H9 (cell line): ENCODE data around the gene TCN2. TPM values are rescaled to one million over a fixed set of nuclear protein-coding genes. Genes with fewer than 3 reads are reported as not detected.

Experiments
- DNase-seq: peaks from one replicate; pipeline ENCODE4 v3.0.0-alpha.2; 2017
- H2AFZ ChIP-seq: one replicate; pipeline ENCODE4 v1.6.1; 2013; ENCODE audit warnings: mild to moderate bottlenecking, low read length, control low read depth, moderate library complexity
- H2AK5ac ChIP-seq: 2 replicates; pipeline ENCODE4 v1.6.1; 2013; ENCODE audit warnings: low read length, control low read depth, mixed read lengths; ENCODE audit not compliant: insufficient read length
- H2BK120ac ChIP-seq: one replicate; pipeline ENCODE4 v1.6.1; 2013; ENCODE audit warnings: low read depth, mild to moderate bottlenecking, low read length, control low read depth, inconsistent platforms; ENCODE audit not compliant: poor library complexity, severe bottlenecking
- H2BK12ac ChIP-seq: 2 replicates; pipeline ENCODE4 v1.6.1; 2013; ENCODE audit warnings: low read length, control low read depth, mixed read lengths, low read depth; ENCODE audit not compliant: insufficient read length
- H2BK15ac ChIP-seq: 2 replicates; pipeline ENCODE4 v1.6.1; 2013; ENCODE audit warnings: low read depth, low read length, control low read depth
- H2BK20ac ChIP-seq: one replicate; pipeline ENCODE4 v1.6.1; 2013; ENCODE audit warnings: low read depth, mild to moderate bottlenecking, low read length, control low read depth, inconsistent platforms; ENCODE audit not compliant: poor library complexity, severe bottlenecking
- H2BK5ac ChIP-seq: 2 replicates; pipeline ENCODE4 v1.6.1; 2013; ENCODE audit warnings: low read length, control low read depth, mixed read lengths; ENCODE audit not compliant: insufficient read length
- H3K14ac ChIP-seq: 2 replicates; pipeline ENCODE4 v1.6.1; 2013; ENCODE audit warnings: low read length, control low read depth; ENCODE audit not compliant: insufficient read depth
- H3K18ac ChIP-seq: 2 replicates; pipeline ENCODE4 v1.6.1; 2013; ENCODE audit warnings: low read depth, mild to moderate bottlenecking, mixed read lengths, low read length, control low read depth; ENCODE audit not compliant: insufficient read length
- H3K23ac ChIP-seq: 2 replicates; pipeline ENCODE4 v1.6.1; 2013; ENCODE audit warnings: low read length, control low read depth, mixed read lengths, low read depth; ENCODE audit not compliant: insufficient read length
- H3K23me2 ChIP-seq: 2 replicates; pipeline ENCODE4 v1.6.1; 2013; ENCODE audit warnings: low read depth, mild to moderate bottlenecking, mixed read lengths, low read length, control low read depth; ENCODE audit not compliant: insufficient read length, poor library complexity, severe bottlenecking
- H3K27ac ChIP-seq: 2 replicates; pipeline ENCODE4 v1.5.1; 2013; ENCODE audit warnings: low read length, control low read depth, mixed read lengths, low read depth; ENCODE audit not compliant: insufficient read length
- H3K27me3 ChIP-seq: 2 replicates; pipeline ENCODE4 v1.6.1; 2013; ENCODE audit warnings: low read length, control low read depth, inconsistent platforms; ENCODE audit not compliant: insufficient read depth
- H3K4ac ChIP-seq: 2 replicates; pipeline ENCODE4 v1.6.1; 2013; ENCODE audit warnings: low read depth, mild to moderate bottlenecking, control low read depth, inconsistent platforms, low read length, moderate library complexity
- H3K4me1 ChIP-seq: 2 replicates; pipeline ENCODE4 v1.6.1; 2013; ENCODE audit warnings: low read length, control low read depth, inconsistent platforms; ENCODE audit not compliant: insufficient read depth
- H3K4me2 ChIP-seq: 2 replicates; pipeline ENCODE4 v1.6.1; 2013; ENCODE audit warnings: low read length, control low read depth, mixed read lengths; ENCODE audit not compliant: insufficient read length, insufficient read depth
- H3K56ac ChIP-seq: 2 replicates; pipeline ENCODE4 v1.6.1; 2013; ENCODE audit warnings: low read depth, mild to moderate bottlenecking, mixed read lengths, low read length, control low read depth; ENCODE audit not compliant: insufficient read length
- H3K79me1 ChIP-seq: 2 replicates; pipeline ENCODE4 v1.6.1; 2013; ENCODE audit warnings: low read depth, mild to moderate bottlenecking, moderate library complexity, low read length, control low read depth, inconsistent platforms; ENCODE audit not compliant: insufficient read depth, poor library complexity, severe bottlenecking
- H3K79me2 ChIP-seq: 2 replicates; pipeline ENCODE4 v1.6.1; 2013; ENCODE audit warnings: low read length, control low read depth, inconsistent platforms; ENCODE audit not compliant: insufficient read depth
- H3K9ac ChIP-seq: 2 replicates; pipeline ENCODE4 v1.6.1; 2013; ENCODE audit warnings: low read length, control low read depth, mixed read lengths; ENCODE audit not compliant: insufficient read length; ENCODE audit errors: extremely low read depth
- H3K9me3 ChIP-seq: one replicate; pipeline ENCODE4 v1.6.1; 2013; ENCODE audit warnings: low read depth, low read length, inconsistent platforms; ENCODE audit not compliant: control insufficient read depth
- H3T11ph ChIP-seq: one replicate; pipeline ENCODE4 v1.6.1; 2013; ENCODE audit warnings: mild to moderate bottlenecking, low read length, control low read depth, inconsistent platforms
- H4K20me1 ChIP-seq: one replicate; pipeline ENCODE4 v1.6.1; 2013; ENCODE audit not compliant: control insufficient read depth, insufficient read length, insufficient read depth
- H4K5ac ChIP-seq: 2 replicates; pipeline ENCODE4 v1.6.1; 2013; ENCODE audit warnings: low read depth, mild to moderate bottlenecking, mixed read lengths, low read length, control low read depth; ENCODE audit not compliant: insufficient read length
- H4K8ac ChIP-seq: replicated peaks from 2 replicates; pipeline ENCODE4 v1.6.1; 2013; ENCODE audit warnings: low read length, control low read depth, mixed read lengths, low read depth; ENCODE audit not compliant: insufficient read length
- H4K91ac ChIP-seq: 2 replicates; pipeline ENCODE4 v1.6.1; 2013; ENCODE audit warnings: low read depth, mild to moderate bottlenecking, moderate library complexity, mixed read lengths, low read length, control low read depth; ENCODE audit not compliant: insufficient read length
- H3K27ac Mint-ChIP-seq, 3 experiments: 2 replicates in 2 of 3; 3 replicates in 1 of 3; pipeline ENCODE4 v1.8.0; 2020 to 2021; ENCODE audit warnings: mixed read lengths in 3 of 3, mild to moderate bottlenecking in 1 of 3, moderate library complexity in 1 of 3
- H3K27me3 Mint-ChIP-seq: 2 replicates; pipeline ENCODE4 v1.8.0; 2021; ENCODE audit warnings: low read depth, mild to moderate bottlenecking, moderate library complexity, mixed read lengths
- H3K36me3 Mint-ChIP-seq, 3 experiments: 2 replicates in 2 of 3; 3 replicates in 1 of 3; pipeline ENCODE4 v1.8.0; 2020 to 2021; ENCODE audit warnings: low read depth in 3 of 3, mixed read lengths in 3 of 3; ENCODE audit not compliant: insufficient read depth in 1 of 3
- H3K4me1 Mint-ChIP-seq, 2 experiments: 2 replicates each; pipeline ENCODE4 v1.8.0; 2020; ENCODE audit warnings: mixed read lengths in 2 of 2
- H3K4me3 Mint-ChIP-seq, 2 experiments: 2 replicates in 1 of 2; 3 replicates in 1 of 2; pipeline ENCODE4 v1.8.0; 2020 to 2021; ENCODE audit warnings: mild to moderate bottlenecking in 2 of 2, mixed read lengths in 2 of 2, moderate library complexity in 1 of 2
- H3K9me3 Mint-ChIP-seq, 2 experiments: 2 replicates in 1 of 2; 3 replicates in 1 of 2; pipeline ENCODE4 v1.8.0; 2020; ENCODE audit warnings: mild to moderate bottlenecking in 2 of 2, mixed read lengths in 2 of 2, moderate library complexity in 1 of 2
- CTCF ChIP-seq: fragments of 200-600 bp; sonication (generic); conservative IDR thresholded peaks from 3 replicates; pipeline ENCODE4 v1.8.0; 2021; ENCODE audit warnings: antibody characterized with exemption, mild to moderate bottlenecking
- WGBS: extraction: QIAGEN DNeasy Blood & Tissue Kit; methylation state at CpG from one replicate; pipeline ENCODE4 v1.1.7; 2013; ENCODE audit warnings: missing lambda C conversion rate, low lambda C conversion rate, mixed read lengths; ENCODE audit not compliant: insufficient read length; ENCODE audit errors: extremely low coverage; 5-methylcytosine and 5-hydroxymethylcytosine counted together
- total RNA-seq: library from RNA; stranded (reverse); gene quantifications from 2 replicates; pipeline ENCODE4 v1.2.1, GENCODE V29; 2021

The TCN2 gene
- total RNA-seq, 1 experiment from 2014 or later: 42.2 TPM

- Histone ChIP-seq H2AK5ac (no peak within 1 kb of the TSS), H3K4me2 (peak within 1 kb of the TSS; percentile 73), H3K14ac (peak within 1 kb of the TSS; percentile 23; the same call in 1 of the 2 replicates), H2BK20ac (no peak within 1 kb of the TSS), H3K9ac (peak within 1 kb of the TSS; percentile 16), H3K27ac (no peak within 1 kb of the TSS), H3K4me1 (no peaks in the 10 kb centered on the region), H2BK15ac (no peak within 1 kb of the TSS), H2BK120ac (no peak within 1 kb of the TSS), H4K91ac (no peak within 1 kb of the TSS), H3K23me2 (peaks cover 7% of the 10 kb centered on the region), H3T11ph (no peak within 1 kb of the TSS), H3K18ac (peak within 1 kb of the TSS; percentile 14), H4K20me1 (peaks cover 5% of the 10 kb centered on the region), H3K56ac (no peak within 1 kb of the TSS), H4K5ac (no peak within 1 kb of the TSS), H3K4ac (no peak within 1 kb of the TSS), H2BK12ac (no peak within 1 kb of the TSS), H4K8ac (no peak within 1 kb of the TSS), H3K27me3 (no peaks in the 10 kb centered on the region), H3K23ac (no peak within 1 kb of the TSS), H3K79me2 (no peaks in the 10 kb centered on the region), H3K79me1 (no peaks in the 10 kb centered on the region), H3K9me3 (no peaks in the 10 kb centered on the region), H2BK5ac (no peak within 1 kb of the TSS), H2AFZ (no peak within 1 kb of the TSS)
- Mint-ChIP-seq H3K27me3 (peaks cover 5% of the 10 kb centered on the region), H3K4me3 (peak within 1 kb of the TSS; percentile 68 to 86), H3K9me3 (no peaks in the 10 kb centered on the region), H3K4me1 (peaks cover 11 to 21% of the 10 kb centered on the region in 2 experiments), H3K36me3 (peaks cover 17 to 39% (median 32%) of the 10 kb centered on the region in 3 experiments; a peak in 6 of 7 replicates), H3K27ac (no peak within 1 kb of the TSS)
- TF ChIP-seq CTCF: no peak
- no CpG with 5 or more reads among the region's 75 CpGs for WGBS
- peak; percentile 59 for DNase-seq
These were observed 32.6 kb upstream of the TCN2 start, which contains the start of gene GAL3ST1 for GRCh38 chr22:30574095-30574981. TSS of gene GAL3ST1 (minus strand) at chr22:30574665. CDS start at chr22:30557392, 17,273 bp downstream.
